Hematopoietic multipotent progenitor cell (in vitro differentiated cells): ENCODE measurements around the gene ETS2. TPM values are rescaled to one million over a fixed set of nuclear protein-coding genes. Genes with fewer than 3 reads are reported as not detected.

Experiments used
- DNase-seq, 3 donors: peaks; one replicate each; pipeline ENCODE4 v3.0.0-alpha.2; 2011 to 2015; ENCODE audit warnings: low read depth in 2 of 3, low spot score in 2 of 3
- total RNA-seq: library from RNA; depleted of rRNA; stranded (reverse); fragments of >200 nt; gene quantifications from one replicate; pipeline ENCODE4 v1.2.3, GENCODE V29; 2012

ETS2 gene
- total RNA-seq, 1 donor = 87.3 TPM

DNA sequence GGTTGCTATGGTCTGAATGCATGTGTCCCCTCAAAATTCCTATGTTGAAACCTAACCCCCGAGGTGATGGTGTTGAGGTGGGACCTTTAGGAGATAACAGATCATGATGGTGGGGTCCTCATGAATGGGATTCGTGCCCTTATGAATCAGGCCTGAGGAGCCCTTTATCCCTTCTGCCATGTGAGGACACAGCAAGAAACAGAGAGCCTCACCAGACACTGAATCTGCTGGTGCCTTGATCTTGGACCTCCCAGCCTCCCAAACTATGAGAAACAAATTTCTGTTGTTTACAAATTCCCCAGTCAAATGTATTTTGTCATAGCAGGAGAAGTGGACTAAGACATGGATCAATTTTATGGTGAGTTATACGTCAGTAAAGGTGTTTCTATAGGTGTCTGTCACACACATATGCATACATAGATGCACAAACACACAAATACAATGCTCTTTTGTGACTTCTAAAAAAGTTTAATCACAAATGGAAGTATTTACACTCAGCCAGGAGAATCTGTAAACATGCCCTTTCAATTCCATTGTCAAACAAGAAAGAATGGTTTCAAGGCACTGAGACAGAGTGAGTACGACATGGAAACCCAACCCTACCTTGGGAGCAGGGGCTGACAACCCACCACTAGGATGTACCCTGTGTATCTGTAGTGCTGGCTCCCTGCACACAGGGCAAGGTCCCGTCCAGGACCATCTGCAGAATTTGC, 5.5 kb upstream of the ETS2 start:
- no peak for DNase-seq

- DNase-seq = no peak
Observed at GRCh38 chr21:38800924-38801744, 4.6 kb upstream of the ETS2 start.

DNA sequence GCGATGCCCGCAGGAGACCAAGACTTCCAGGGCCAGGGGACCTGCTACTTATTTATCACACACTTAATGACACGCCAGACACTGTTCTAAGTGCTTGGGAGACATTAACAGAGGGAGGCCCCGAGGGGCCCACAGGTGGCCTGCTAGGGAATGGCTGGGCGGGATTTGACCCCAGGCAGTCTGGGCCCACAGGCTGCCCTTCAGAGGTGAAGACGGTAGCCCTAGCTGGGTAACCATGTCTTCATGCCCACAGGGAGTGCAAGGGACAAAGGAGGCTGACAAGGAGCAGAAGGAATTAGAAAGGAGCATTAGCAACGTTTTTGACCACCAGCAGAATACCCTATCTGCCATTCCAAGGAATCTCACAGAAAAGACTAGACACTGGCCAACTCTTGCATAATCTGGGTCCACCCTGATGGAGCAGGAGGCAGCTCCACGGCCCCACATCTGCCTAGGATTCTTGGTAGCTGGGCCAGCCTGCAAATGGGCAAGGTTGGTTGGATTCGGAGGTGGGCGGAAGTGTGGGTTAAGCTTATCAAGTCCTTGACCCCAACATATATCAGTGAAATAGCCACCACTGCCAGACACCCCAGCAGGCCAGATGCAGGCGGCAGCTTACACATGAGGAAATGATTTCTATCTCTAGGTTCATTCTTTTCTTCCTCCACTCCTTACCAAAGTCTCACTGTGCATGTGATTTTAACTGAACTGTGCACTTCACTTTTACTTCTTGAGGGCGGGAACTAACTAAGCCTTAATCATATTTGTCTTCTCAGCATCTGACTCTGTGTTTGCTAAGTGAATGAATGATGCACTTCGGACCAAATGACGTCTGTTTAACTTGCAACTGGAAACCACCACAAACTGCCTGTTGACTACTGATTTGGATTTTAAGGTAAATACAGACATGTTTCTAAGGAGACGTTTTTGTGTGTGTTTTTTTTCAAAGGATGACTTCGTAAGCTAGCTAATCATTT, 3.4 kb upstream of the ETS2 start:
- peak in 2 of 3 donors; percentile 59 to 75 for DNase-seq

DNA sequence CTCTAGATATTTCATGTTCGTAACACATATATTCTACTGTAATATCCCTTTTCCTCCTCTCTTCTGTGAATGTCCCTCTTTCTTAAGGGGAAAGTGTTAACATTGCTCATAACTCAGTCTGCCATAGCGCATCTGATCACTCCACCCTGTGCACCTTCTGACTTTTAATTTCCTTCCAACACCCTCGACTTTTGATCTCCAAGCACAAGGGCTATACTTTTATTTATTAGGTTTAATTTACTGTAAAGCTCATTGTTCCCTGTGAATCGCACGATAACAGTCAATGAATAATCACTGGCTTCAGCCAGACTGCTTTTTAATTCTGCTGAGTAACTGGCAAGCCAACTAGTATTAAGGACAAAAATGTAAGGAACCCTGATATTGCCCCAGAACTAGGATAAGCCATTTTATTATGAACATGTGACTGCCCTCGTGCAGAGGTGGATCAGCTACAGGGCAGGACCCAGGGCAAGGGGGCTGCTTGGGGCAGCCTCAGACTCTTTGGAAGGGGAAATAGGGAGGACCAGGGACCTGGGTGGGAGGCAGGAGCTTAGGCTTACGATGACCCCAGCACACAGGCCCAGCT, 2.6 kb upstream of the ETS2 start:
- DNase-seq = no peak

- DNase-seq = peak in 2 of 3 donors; percentile 45 to 71
Observed at GRCh38 chr21:38804030-38804788, 1.5 kb upstream of the ETS2 start.

DNA sequence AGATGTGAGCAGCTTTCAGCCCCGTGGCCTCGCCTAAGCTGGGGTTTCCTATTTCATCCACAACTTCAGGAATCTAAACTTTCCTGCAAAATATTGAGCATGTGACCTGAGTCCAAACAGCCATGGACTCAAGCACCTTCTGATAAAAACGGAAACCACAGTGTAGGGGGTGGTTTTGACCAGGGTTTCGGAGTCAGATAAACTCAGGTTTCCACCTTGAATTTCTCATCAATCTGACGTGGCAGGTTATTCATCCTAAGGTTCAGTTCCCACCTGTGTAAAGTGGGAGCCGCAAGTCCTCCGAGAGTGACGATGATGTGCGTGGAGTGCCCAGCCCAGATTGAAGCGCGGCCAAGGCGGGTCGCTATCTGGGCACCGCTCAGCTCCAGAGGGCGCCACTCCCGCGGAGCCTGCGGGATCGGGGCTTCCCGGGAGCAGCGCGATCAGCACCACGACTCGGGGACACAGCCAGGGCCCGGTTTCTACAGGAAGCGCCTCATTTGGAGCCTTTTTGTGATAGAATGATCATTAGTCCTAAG, 871 bp upstream of the ETS2 start:
- no peak for DNase-seq

- peak in 1 of 3 donors; percentile 57 for DNase-seq
Observed at GRCh38 chr21:38806153-38806941, 618 bp downstream of the ETS2 start.

GRCh38 chr21:38806942-38807284, 1.2 kb downstream of the ETS2 start:
- no peak for DNase-seq

- no peak for DNase-seq
Observed at GRCh38 chr21:38807441-38807871, 1.7 kb downstream of the ETS2 start.

- no peak for DNase-seq
Observed at GRCh38 chr21:38807986-38808385, 2.3 kb downstream of the ETS2 start.

GRCh38 chr21:38809198-38809878, 3.6 kb downstream of the ETS2 start:
- no peak for DNase-seq

DNA sequence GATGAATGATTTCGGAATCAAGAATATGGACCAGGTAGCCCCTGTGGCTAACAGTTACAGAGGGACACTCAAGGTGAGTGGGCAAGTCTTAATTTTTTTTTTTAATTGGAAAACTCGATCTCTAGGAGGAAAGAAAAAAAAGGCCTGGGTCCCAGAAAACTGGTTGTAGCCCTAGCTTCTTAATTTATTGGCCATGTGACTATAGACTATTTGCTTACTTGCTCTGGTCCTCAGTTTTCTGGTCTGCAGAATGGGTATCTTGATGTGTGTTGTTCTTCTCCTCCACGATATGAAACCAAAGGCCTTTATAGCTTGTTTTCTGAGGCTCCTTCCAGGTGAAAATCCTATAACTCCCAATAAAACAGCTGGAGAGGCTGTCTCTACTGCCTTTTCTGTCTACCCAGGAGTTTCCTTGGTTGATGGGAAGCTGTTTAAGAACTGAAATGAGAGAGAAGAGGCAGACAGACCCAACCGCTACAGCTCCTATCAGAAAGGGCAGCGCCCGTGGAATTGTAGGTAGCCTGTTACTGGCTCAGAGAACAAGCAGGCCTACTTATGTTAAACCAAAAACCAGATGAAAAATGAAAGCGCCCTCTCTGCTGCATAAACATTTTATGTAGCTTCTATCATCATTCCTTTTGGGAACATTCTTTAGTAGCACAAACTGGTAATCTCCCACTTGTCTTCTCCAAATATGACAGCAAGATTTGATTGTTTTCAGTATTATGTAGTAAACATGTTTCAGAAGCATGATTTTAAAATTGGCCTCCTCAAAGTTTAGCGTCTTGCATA, 4.5 kb downstream of the ETS2 start:
- DNase-seq = no peak

DNA sequence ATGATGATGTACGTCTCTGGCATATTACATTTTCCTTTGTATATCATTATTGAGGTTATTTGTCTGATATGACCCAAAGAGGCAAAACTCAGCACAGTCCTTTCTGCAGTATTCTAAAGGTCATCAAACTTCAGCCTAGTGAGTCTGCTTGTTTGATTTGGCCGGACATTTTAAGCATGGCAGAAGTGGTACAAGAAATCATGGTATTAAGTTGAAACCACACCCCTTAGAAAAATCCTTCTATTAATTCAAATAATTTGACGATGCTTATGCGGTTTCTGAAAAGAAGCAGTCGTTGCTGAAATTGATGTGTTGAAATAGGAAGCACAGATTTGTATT, 5.1 kb downstream of the ETS2 start:
- DNase-seq = no peak

DNA sequence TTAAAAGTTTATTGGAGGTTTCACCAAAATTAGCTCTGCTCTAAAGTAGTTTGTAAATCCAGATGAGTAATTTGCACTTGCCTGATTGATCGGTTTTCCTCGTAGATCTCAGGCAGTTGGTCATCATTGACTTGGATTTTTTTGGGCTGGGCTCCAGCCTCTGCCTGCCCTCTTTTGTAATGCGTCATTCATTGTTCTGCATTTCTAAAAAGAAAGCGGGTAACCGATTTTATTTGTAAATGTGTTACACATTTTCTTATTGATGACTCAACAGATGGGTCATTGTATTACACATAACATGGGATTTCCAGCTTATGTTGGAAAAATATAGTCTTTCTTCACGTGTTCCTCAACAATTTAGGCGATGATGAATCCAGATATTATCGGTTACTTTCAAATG, 5.5 kb downstream of the ETS2 start:
- DNase-seq = no peak

DNA sequence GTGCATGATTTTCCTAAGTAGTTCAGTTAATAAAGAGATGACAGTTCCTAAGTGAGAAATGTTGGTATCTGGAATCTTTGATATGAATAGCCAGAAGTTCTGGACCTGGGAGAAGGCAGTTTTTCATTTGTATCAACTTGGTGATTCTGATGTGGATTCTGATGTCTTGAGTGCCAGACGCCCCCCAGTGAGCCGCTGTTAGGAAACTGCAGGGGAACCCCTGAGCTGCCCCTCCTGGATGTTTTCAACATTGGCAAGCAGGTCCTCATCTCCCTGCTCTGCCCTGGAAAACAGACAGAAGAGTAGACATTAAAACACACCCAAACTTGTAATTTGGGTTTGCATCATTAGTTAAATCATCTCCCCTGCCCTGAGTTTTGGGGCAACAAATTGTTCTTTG, 7.4 kb downstream of the ETS2 start:
- DNase-seq = no peak

- DNase-seq = no peak
Observed at GRCh38 chr21:38813547-38813946, 7.8 kb downstream of the ETS2 start.
